ENCODE results near the gene TIMM8A.
A peak's percentile ranks its signal among the peaks of the same experiment; 100 is the strongest.

Gene TIMM8A

GRCh38 chrX:101348452-101349192, at the start of gene TIMM8A:
Gene TIMM8A, minus strand, starts transcription at chrX:101348742. Its CDS starts 78 bp downstream, at chrX:101348664.
- DNase-seq, result peak; percentile 65 to 82

- no peak for DNase-seq
Observed at GRCh38 chrX:101397779-101398178, 49.2 kb upstream of the TIMM8A start.

- no peak for DNase-seq
Observed at GRCh38 chrX:101395789-101396188, 47.2 kb upstream of the TIMM8A start.

- no peak for DNase-seq
Observed at GRCh38 chrX:101394372-101394771, 45.8 kb upstream of the TIMM8A start.

GRCh38 chrX:101393530-101394305, 45.2 kb upstream of the TIMM8A start:
- DNase-seq, result no peak

GRCh38 chrX:101391831-101392230, 43.3 kb upstream of the TIMM8A start:
- DNase-seq, result no peak

GRCh38 chrX:101390664-101391525, 42.4 kb upstream of the TIMM8A start, which contains the start of gene RPL36A:
Gene RPL36A, plus strand, starts transcription at chrX:101391011. Its CDS starts 33 bp downstream, at chrX:101391044.
- DNase-seq, result peak; percentile 92 to 96

GRCh38 chrX:101388604-101389003, 40.1 kb upstream of the TIMM8A start:
- no peak for DNase-seq

- DNase-seq, result no peak
Observed at GRCh38 chrX:101386542-101386885, 38.0 kb upstream of the TIMM8A start.

GRCh38 chrX:101385795-101386541, 37.4 kb upstream of the TIMM8A start, which contains the start of gene BTK:
Gene BTK, minus strand, starts transcription at chrX:101386191. Its CDS starts 10,907 bp downstream, at chrX:101375284.
- no peak for DNase-seq

GRCh38 chrX:101385026-101385684, 36.6 kb upstream of the TIMM8A start:
- no peak for DNase-seq

- no peak for DNase-seq
Observed at GRCh38 chrX:101383679-101384205, 35.2 kb upstream of the TIMM8A start.

GRCh38 chrX:101377547-101377946, 29.0 kb upstream of the TIMM8A start:
- DNase-seq, result no peak

GRCh38 chrX:101370888-101371504, 22.5 kb upstream of the TIMM8A start:
- no peak for DNase-seq

- DNase-seq, result no peak
Observed at GRCh38 chrX:101369687-101370086, 21.1 kb upstream of the TIMM8A start.

- no peak for DNase-seq
Observed at GRCh38 chrX:101368800-101369199, 20.3 kb upstream of the TIMM8A start.

- DNase-seq, result no peak
Observed at GRCh38 chrX:101365301-101365795, 16.8 kb upstream of the TIMM8A start.

- DNase-seq, result no peak
Observed at GRCh38 chrX:101362757-101363156, 14.2 kb upstream of the TIMM8A start.

- DNase-seq, result no peak
Observed at GRCh38 chrX:101362116-101362515, 13.6 kb upstream of the TIMM8A start.

GRCh38 chrX:101360390-101360789, 11.8 kb upstream of the TIMM8A start:
- no peak for DNase-seq

GRCh38 chrX:101359966-101360365, 11.4 kb upstream of the TIMM8A start:
- no peak for DNase-seq
